ENCODE measurements around the gene SLC43A2.

SLC43A2 gene

GRCh38 chr17:1590029-1590746, 38.4 kb downstream of the SLC43A2 start:
- Histone ChIP-seq H3K14ac (ENCODE audit: low read length) (no peak overlapping the region), H3K4me2 (ENCODE audit: insufficient read depth, low read length, poor library complexity, severe bottlenecking) (no peak overlapping the region), H3K9ac (ENCODE audit: low read depth, low read length, poor library complexity) (no peak overlapping the region), H3K36me3 (replicated peaks in 1 of 2; ENCODE audit: control insufficient read depth in 2 of 2, insufficient read depth in 2 of 2, low read length in 2 of 2) (peaks cover 2 to 79% of the 10 kb centered on the region in 2 donors), H3K27me3 (ENCODE audit: control insufficient read depth in 3 of 3, insufficient read depth in 3 of 3, low read depth in 1 of 3, low read length in 3 of 3) (no peaks in the 10 kb centered on the region), H2BK12ac (ENCODE audit: low read length) (no peak overlapping the region), H4K8ac (ENCODE audit: low read depth, low read length) (no peak overlapping the region), H3K79me1 (ENCODE audit: low read depth, low read length) (no peaks in the 10 kb centered on the region), H4K91ac (ENCODE audit: low read depth, low read length, poor library complexity) (no peak overlapping the region), H2AK5ac (ENCODE audit: low read depth, low read length) (no peak overlapping the region), H2BK5ac (ENCODE audit: low read length) (peak overlapping the region; percentile 66), H3K23ac (ENCODE audit: low read depth, low read length, poor library complexity) (peak overlapping the region; percentile 55), H3K27ac (replicated peaks; ENCODE audit: low read length) (peak overlapping the region; percentile 10), H2AFZ (ENCODE audit: low read length) (no peak overlapping the region), H2BK15ac (ENCODE audit: low read length) (no peak overlapping the region), H3K4ac (ENCODE audit: low read length) (no peak overlapping the region), H3K4me1 (ENCODE audit: control insufficient read depth in 2 of 2, insufficient read depth in 1 of 2, low read depth in 1 of 2, low read length in 2 of 2) (peaks cover 0 to 9% of the 10 kb centered on the region in 2 donors), H2BK120ac (ENCODE audit: low read depth, low read length) (no peak overlapping the region), H3K18ac (ENCODE audit: low read length) (no peak overlapping the region), H3K9me3 (replicated peaks in 1 of 2; ENCODE audit: control insufficient read depth in 2 of 2, insufficient read depth in 1 of 2, low read depth in 1 of 2, low read length in 2 of 2) (no peaks in the 10 kb centered on the region), H3K4me3 (ENCODE audit: low read length in 2 of 2) (no peak overlapping the region)
- no CpG with 5 or more reads among the region's 19 CpGs for WGBS, 2 donors (ENCODE audit: extremely low coverage in 2 of 2, insufficient read length in 2 of 2, insufficient replicate concordance in 1 of 2)
- DNase-seq (ENCODE audit: low spot score) = no peak

GRCh38 chr17:1588821-1589585, 39.6 kb downstream of the SLC43A2 start:
- Histone ChIP-seq H3K9me3 (replicated peaks in 1 of 2; ENCODE audit: control insufficient read depth in 2 of 2, insufficient read depth in 1 of 2, low read depth in 1 of 2, low read length in 2 of 2) (no peaks in the 10 kb centered on the region), H3K23ac (ENCODE audit: low read depth, low read length, poor library complexity) (no peak overlapping the region), H3K14ac (ENCODE audit: low read length) (peak overlapping the region; percentile 67), H3K9ac (ENCODE audit: low read depth, low read length, poor library complexity) (no peak overlapping the region), H2AFZ (ENCODE audit: low read length) (no peak overlapping the region), H2BK120ac (ENCODE audit: low read depth, low read length) (no peak overlapping the region), H3K4ac (ENCODE audit: low read length) (no peak overlapping the region), H4K8ac (ENCODE audit: low read depth, low read length) (no peak overlapping the region), H2BK5ac (ENCODE audit: low read length) (no peak overlapping the region), H3K27me3 (ENCODE audit: control insufficient read depth in 3 of 3, insufficient read depth in 3 of 3, low read depth in 1 of 3, low read length in 3 of 3) (no peaks in the 10 kb centered on the region), H4K91ac (ENCODE audit: low read depth, low read length, poor library complexity) (no peak overlapping the region), H3K18ac (ENCODE audit: low read length) (peak overlapping the region; percentile 29), H3K27ac (replicated peaks; ENCODE audit: low read length) (no peak overlapping the region), H3K4me3 (ENCODE audit: low read length in 2 of 2) (no peak overlapping the region), H2AK5ac (ENCODE audit: low read depth, low read length) (no peak overlapping the region), H3K4me2 (ENCODE audit: insufficient read depth, low read length, poor library complexity, severe bottlenecking) (no peak overlapping the region), H3K4me1 (ENCODE audit: control insufficient read depth in 2 of 2, insufficient read depth in 1 of 2, low read depth in 1 of 2, low read length in 2 of 2) (peaks cover 0 to 9% of the 10 kb centered on the region in 2 donors), H3K36me3 (replicated peaks in 1 of 2; ENCODE audit: control insufficient read depth in 2 of 2, insufficient read depth in 2 of 2, low read length in 2 of 2) (peaks cover 2 to 88% of the 10 kb centered on the region in 2 donors), H3K79me1 (ENCODE audit: low read depth, low read length) (no peaks in the 10 kb centered on the region), H2BK15ac (ENCODE audit: low read length) (no peak overlapping the region), H2BK12ac (ENCODE audit: low read length) (no peak overlapping the region)
- no CpG with 5 or more reads among the region's 33 CpGs for WGBS, 2 donors (ENCODE audit: extremely low coverage in 2 of 2, insufficient read length in 2 of 2, insufficient replicate concordance in 1 of 2)
- no peak for DNase-seq (ENCODE audit: low spot score)

- no CpG with 5 or more reads among the region's 14 CpGs for WGBS, 2 donors (ENCODE audit: extremely low coverage in 2 of 2, insufficient read length in 2 of 2, insufficient replicate concordance in 1 of 2)
- H3K4me2 ChIP-seq (ENCODE audit: insufficient read depth, low read length, poor library complexity, severe bottlenecking) = no peak overlapping the region
- H4K8ac ChIP-seq (ENCODE audit: low read depth, low read length) = no peak overlapping the region
- H3K18ac ChIP-seq (ENCODE audit: low read length) = no peak overlapping the region
- no peaks in the 10 kb centered on the region for H3K27me3 ChIP-seq (ENCODE audit: control insufficient read depth in 3 of 3, insufficient read depth in 3 of 3, low read depth in 1 of 3, low read length in 3 of 3)
- H3K4me1 ChIP-seq (ENCODE audit: control insufficient read depth in 2 of 2, insufficient read depth in 1 of 2, low read depth in 1 of 2, low read length in 2 of 2) = peaks cover 0 to 9% of the 10 kb centered on the region in 2 donors
- no peaks in the 10 kb centered on the region for H3K9me3 ChIP-seq (replicated peaks in 1 of 2; ENCODE audit: control insufficient read depth in 2 of 2, insufficient read depth in 1 of 2, low read depth in 1 of 2, low read length in 2 of 2)
- no peak for DNase-seq (ENCODE audit: low spot score)
- no peak overlapping the region for H4K91ac ChIP-seq (ENCODE audit: low read depth, low read length, poor library complexity)
- H2BK12ac ChIP-seq (ENCODE audit: low read length) = no peak overlapping the region
- no peak overlapping the region for H2AK5ac ChIP-seq (ENCODE audit: low read depth, low read length)
- H3K23ac ChIP-seq (ENCODE audit: low read depth, low read length, poor library complexity) = no peak overlapping the region
- no peaks in the 10 kb centered on the region for H3K79me1 ChIP-seq (ENCODE audit: low read depth, low read length)
- H3K9ac ChIP-seq (ENCODE audit: low read depth, low read length, poor library complexity) = no peak overlapping the region
- H3K4me3 ChIP-seq (ENCODE audit: low read length in 2 of 2) = no peak overlapping the region
- no peak overlapping the region for H2AFZ ChIP-seq (ENCODE audit: low read length)
- H3K14ac ChIP-seq (ENCODE audit: low read length) = no peak overlapping the region
- H2BK5ac ChIP-seq (ENCODE audit: low read length) = no peak overlapping the region
- H2BK120ac ChIP-seq (ENCODE audit: low read depth, low read length) = no peak overlapping the region
- no peak overlapping the region for H3K27ac ChIP-seq (replicated peaks; ENCODE audit: low read length)
- H2BK15ac ChIP-seq (ENCODE audit: low read length) = no peak overlapping the region
- no peak overlapping the region for H3K4ac ChIP-seq (ENCODE audit: low read length)
- H3K36me3 ChIP-seq (replicated peaks in 1 of 2; ENCODE audit: control insufficient read depth in 2 of 2, insufficient read depth in 2 of 2, low read length in 2 of 2) = peaks cover 0 to 86% of the 10 kb centered on the region in 2 donors
Observed at GRCh38 chr17:1584167-1584566, 44.5 kb downstream of the SLC43A2 start.

GRCh38 chr17:1583556-1583955, 45.1 kb downstream of the SLC43A2 start:
- no CpG with 5 or more reads among the region's 6 CpGs for WGBS, 2 donors (ENCODE audit: extremely low coverage in 2 of 2, insufficient read length in 2 of 2, insufficient replicate concordance in 1 of 2)
- peak overlapping the region in 1 of 2 donors; percentile 30 for H3K4me3 ChIP-seq (ENCODE audit: low read length in 2 of 2)

More at GRCh38 chr17:1583556-1583955, 45.1 kb downstream of the SLC43A2 start:
- H3K4me1 ChIP-seq (ENCODE audit: control insufficient read depth in 2 of 2, insufficient read depth in 1 of 2, low read depth in 1 of 2, low read length in 2 of 2) = peaks cover 0 to 9% of the 10 kb centered on the region in 2 donors
- H4K8ac ChIP-seq (ENCODE audit: low read depth, low read length) = no peak overlapping the region
- H3K23ac ChIP-seq (ENCODE audit: low read depth, low read length, poor library complexity) = no peak overlapping the region
- H3K27me3 ChIP-seq (ENCODE audit: control insufficient read depth in 3 of 3, insufficient read depth in 3 of 3, low read depth in 1 of 3, low read length in 3 of 3) = no peaks in the 10 kb centered on the region
- no peak overlapping the region for H2AFZ ChIP-seq (ENCODE audit: low read length)
- H3K4ac ChIP-seq (ENCODE audit: low read length) = no peak overlapping the region
- H3K9me3 ChIP-seq (replicated peaks in 1 of 2; ENCODE audit: control insufficient read depth in 2 of 2, insufficient read depth in 1 of 2, low read depth in 1 of 2, low read length in 2 of 2) = no peaks in the 10 kb centered on the region
- no peak overlapping the region for H4K91ac ChIP-seq (ENCODE audit: low read depth, low read length, poor library complexity)
- no peak overlapping the region for H3K27ac ChIP-seq (replicated peaks; ENCODE audit: low read length)
- peaks cover 0 to 80% of the 10 kb centered on the region in 2 donors for H3K36me3 ChIP-seq (replicated peaks in 1 of 2; ENCODE audit: control insufficient read depth in 2 of 2, insufficient read depth in 2 of 2, low read length in 2 of 2)
- no peak overlapping the region for H3K9ac ChIP-seq (ENCODE audit: low read depth, low read length, poor library complexity)
- no peak overlapping the region for H2BK15ac ChIP-seq (ENCODE audit: low read length)
- H3K14ac ChIP-seq (ENCODE audit: low read length) = no peak overlapping the region
- no peak overlapping the region for H2AK5ac ChIP-seq (ENCODE audit: low read depth, low read length)
- no peak overlapping the region for H3K4me2 ChIP-seq (ENCODE audit: insufficient read depth, low read length, poor library complexity, severe bottlenecking)
- no peak overlapping the region for H2BK5ac ChIP-seq (ENCODE audit: low read length)
- no peak overlapping the region for H2BK120ac ChIP-seq (ENCODE audit: low read depth, low read length)
- H3K79me1 ChIP-seq (ENCODE audit: low read depth, low read length) = no peaks in the 10 kb centered on the region
- H3K18ac ChIP-seq (ENCODE audit: low read length) = no peak overlapping the region
- no peak overlapping the region for H2BK12ac ChIP-seq (ENCODE audit: low read length)
- DNase-seq (ENCODE audit: low spot score) = no peak
